GM12873 (cell line): ENCODE results near the gene NSUN6.

ENCODE experiments used
- CTCF ChIP-seq: IDR thresholded peaks from 2 replicates; pipeline ENCODE4 v1.5.1; 2012; ENCODE audit warnings: low read depth, mild to moderate bottlenecking, moderate library complexity, low read length, control low read depth; ENCODE audit not compliant: insufficient read depth; ENCODE audit errors: missing control alignments

Gene NSUN6

GRCh38 chr10:18514537-18514936 lies 136.8 kb downstream of the NSUN6 start:
- no peak for TF ChIP-seq CTCF

- no peak for TF ChIP-seq CTCF
Observed at GRCh38 chr10:18508587-18508986, 142.8 kb downstream of the NSUN6 start.

- TF ChIP-seq CTCF = no peak
Observed at GRCh38 chr10:18505456-18506118, 145.8 kb downstream of the NSUN6 start.

GRCh38 chr10:18504161-18504560 lies 147.2 kb downstream of the NSUN6 start:
- no peak for TF ChIP-seq CTCF

- TF ChIP-seq CTCF = no peak
Observed at GRCh38 chr10:18501629-18502028, 149.8 kb downstream of the NSUN6 start.

GRCh38 chr10:18501198-18501597 lies 150.2 kb downstream of the NSUN6 start:
- TF ChIP-seq CTCF = no peak

- TF ChIP-seq CTCF = no peak
Observed at GRCh38 chr10:18500576-18500975, 150.8 kb downstream of the NSUN6 start.
